GM21447 (cell line): Measurements from ENCODE around the gene NUFIP2.
"Not testable (repeated sequence)": the region's sequence is repeated elsewhere in the genome, so short reads cannot be mapped to it uniquely, and the experiment has no call there.

ENCODE experiments used
- ATAC-seq: cut with Tn5 transposase; IDR thresholded peaks from one replicate; pipeline ENCODE4 v1.9.1; 2021; ENCODE audit not compliant: unreplicated experiment

Gene NUFIP2

GRCh38 chr17:29238133-29238850, 55.7 kb downstream of the NUFIP2 start:
- no peak for ATAC-seq

- no peak for ATAC-seq
Observed at GRCh38 chr17:29237476-29238132, 56.3 kb downstream of the NUFIP2 start.

DNA sequence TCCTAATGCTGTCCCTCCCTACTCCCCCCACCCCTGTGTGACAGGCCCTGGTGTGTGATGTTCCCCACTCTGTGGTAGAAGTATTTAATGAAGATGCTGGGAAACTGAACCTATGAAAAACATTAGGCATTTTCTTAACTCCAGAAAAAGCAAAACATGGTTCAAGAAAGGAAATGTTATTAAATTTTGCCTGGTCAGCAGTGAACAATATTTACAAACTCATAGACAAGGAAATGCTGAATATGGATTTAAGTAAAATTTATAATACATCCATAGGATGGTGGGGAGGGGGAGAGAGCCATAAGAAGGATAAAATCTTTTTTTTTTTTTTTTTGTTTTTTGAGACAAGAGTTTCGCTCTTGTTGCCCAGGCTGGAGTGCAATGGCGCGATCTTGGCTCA, 58.0 kb downstream of the NUFIP2 start:
- ATAC-seq = no peak

- not testable (repeated sequence) for ATAC-seq
Observed at GRCh38 chr17:29234972-29235371, 59.0 kb downstream of the NUFIP2 start.

DNA sequence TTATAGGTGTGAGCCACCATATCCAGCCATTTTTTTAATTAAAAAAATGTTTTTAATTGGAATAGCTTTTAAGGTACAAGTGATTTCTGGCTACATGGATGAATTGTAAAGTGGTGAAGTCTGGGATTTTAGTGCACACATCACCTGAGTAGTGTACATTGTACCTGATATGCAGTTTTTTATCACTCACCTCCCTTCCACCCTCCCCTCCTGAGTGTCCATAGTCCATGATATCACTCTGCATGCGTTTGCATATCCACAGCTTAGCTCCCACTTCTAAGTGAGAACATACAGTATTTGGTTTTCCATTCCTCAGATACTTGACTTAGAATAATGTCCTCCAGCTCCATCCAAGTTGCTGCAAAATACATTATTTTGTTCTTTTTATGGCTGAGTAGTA, 60.6 kb downstream of the NUFIP2 start:
- ATAC-seq = no peak

DNA sequence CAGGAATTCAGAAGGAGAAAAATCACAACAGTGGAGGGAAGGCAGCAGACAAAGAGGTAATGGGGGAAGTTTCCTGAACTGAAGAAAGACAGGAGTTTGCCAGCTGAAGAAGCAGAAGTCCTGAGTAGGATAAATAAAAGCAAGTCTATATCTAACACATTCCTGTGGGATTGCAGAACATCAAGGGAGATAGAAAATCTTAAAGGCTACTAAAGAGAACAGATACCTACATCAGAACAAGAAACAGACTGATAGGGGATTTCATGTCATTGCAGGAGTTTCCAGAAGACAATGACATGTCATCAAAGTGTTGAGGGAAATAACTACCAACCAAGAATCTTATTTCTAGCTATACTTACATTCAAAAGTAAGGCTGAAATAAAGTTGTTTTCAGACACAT, 68.6 kb downstream of the NUFIP2 start:
- no peak for ATAC-seq

GRCh38 chr17:29221338-29221737, 72.6 kb downstream of the NUFIP2 start:
- ATAC-seq = not testable (repeated sequence)

DNA sequence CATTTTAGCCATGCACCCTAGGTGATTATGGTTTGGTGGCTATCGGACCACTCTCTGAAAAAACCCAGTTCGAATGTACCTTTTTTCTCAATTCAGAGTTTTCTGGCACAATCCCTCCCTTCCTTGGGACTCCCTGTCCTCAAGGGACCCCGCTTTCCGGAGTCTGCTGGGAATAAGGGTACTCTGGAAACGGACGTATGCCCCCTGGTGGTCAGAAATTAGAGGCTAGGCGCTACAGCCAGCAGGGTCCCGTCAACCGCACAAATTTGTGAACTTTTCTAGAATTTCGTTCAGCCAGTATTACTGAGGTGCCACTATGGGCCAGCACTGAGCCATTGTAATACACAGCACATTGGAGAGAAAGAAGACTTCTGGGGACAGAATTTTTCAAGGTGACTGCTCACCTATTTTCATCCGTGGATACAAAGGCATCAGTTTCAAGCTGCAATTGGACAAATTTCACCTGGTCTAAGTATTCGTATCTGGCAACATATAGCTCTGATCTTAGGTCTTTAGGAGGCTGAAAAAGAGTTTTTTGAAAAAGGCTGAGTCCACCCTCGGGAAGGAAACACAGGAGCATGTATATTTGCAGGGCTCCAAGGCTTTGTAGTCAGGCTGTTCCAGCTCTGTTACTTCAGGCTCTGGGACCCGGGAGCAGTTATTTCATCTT, 74.4 kb downstream of the NUFIP2 start:
- peak; percentile 67 for ATAC-seq

DNA sequence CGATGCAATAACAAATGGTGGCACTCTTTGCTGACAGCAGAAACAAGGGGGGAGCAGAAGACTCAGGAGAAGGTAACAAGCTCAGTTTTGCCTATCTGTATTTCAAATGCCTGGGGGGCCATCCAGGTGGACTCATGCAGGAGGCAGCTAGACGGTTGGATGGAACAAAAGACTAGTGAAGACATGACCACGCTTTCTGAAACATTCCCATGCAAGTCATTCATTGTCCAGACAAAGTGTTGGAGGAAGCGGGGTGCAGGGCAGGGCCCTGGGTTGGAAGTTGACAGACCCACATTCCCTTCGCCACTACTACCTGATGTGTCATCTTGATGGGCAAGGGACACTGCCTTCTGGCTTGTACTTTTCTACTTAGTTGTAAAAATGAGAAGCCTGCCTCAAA, 77.1 kb downstream of the NUFIP2 start:
- no peak for ATAC-seq

- no peak for ATAC-seq
Observed at GRCh38 chr17:29216181-29216580, 77.8 kb downstream of the NUFIP2 start.

DNA sequence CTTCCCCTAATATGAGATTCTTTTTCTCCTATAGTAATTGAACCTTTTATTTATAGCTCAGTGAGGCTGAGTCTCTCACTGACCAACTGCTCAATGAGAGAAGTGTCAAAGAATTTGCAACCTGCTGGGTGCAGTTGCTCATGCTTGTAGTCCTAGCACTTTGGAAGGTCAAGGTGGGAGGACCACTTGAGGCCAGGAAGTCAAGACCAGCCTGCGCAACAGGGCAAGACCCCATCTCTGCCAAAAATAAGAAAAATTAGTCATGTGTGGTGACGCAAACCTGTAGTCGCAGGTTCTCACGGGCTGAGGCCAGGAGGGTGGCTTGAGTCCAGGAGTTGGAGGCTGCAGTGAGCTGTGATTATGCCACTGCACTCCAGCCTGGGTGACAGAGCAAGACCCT, 78.2 kb downstream of the NUFIP2 start:
- ATAC-seq = no peak

DNA sequence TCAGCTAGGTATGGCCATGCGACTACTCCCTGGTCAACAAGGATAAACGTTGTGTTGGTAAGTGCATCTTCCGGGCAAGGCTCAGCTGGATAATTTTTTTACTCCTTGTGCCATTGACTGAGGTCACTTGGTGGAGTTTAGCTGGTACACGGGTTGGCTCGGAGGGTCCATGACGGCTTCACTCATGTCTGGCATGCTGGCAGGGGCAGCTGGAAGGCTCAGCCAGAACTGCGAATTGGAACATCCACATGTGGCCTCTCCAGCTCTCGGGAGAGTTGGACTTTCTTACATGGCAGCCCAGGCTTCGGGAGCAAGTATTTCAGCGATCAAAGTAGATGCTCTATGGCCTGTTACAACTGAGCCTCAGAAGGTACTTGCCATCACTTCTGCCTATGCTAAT, 78.8 kb downstream of the NUFIP2 start:
- no peak for ATAC-seq

- ATAC-seq = no peak
Observed at GRCh38 chr17:29214215-29215146, 79.5 kb downstream of the NUFIP2 start.

DNA sequence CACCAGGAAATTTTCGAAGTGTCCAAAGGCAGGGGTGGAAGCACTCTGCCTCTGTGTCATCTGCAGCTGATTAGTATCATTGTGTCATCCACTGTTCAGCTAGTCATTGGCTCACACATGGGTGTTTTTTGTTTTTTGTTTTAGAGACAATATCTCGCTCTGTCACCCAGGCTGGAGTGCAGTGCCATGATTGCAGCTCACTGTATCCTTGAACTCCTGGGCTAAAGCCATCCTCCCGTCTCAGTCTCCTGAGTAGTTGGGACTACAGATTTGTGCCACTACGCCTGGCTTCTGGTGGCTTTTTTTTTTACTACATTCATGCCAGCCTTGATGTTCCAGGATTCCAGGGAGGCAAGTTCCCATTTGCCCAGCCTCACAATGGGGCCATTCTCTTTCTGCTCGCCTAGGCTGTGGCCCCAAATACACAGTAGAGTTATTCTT, 81.2 kb downstream of the NUFIP2 start:
- no peak for ATAC-seq

- no peak for ATAC-seq
Observed at GRCh38 chr17:29212094-29212631, 81.8 kb downstream of the NUFIP2 start.

DNA sequence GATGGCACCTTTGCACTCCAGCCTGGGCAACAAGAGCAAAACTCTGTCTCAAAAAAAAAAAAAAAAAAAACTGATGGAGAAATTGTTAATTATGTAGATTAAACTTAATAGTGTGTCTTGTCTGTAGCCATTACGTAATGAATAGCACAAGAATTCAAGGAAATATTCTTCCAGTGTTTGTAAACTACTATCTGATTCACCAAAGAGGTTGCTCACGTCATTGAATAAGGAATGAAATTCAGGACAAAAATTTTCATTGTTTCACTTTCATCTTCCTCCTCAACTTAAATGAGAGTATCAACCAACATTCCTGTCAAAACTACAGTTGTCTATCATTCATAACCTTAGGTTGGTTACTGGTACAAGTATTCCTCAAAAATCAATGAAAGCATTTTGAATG, 83.1 kb downstream of the NUFIP2 start:
- no peak for ATAC-seq

DNA sequence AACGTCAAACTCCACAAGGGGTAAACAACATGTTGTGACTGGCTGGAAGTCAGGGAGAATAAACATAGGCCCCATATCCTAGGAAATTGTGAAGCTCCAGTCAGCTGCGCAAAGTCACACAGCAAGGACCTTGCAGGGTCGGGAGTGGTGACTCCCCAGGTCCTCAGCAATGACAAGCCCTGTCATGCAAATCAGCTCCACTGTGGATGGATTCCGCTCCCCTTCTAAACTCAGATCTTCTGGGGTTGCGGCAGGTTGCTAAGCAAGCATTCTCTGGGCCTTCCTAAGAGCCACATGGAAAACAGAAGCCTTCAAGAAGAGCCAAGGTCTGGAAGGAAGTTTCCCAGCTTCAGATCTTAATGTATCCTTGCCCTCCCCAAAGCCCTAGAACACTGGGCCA, 84.9 kb downstream of the NUFIP2 start:
- ATAC-seq = no peak

DNA sequence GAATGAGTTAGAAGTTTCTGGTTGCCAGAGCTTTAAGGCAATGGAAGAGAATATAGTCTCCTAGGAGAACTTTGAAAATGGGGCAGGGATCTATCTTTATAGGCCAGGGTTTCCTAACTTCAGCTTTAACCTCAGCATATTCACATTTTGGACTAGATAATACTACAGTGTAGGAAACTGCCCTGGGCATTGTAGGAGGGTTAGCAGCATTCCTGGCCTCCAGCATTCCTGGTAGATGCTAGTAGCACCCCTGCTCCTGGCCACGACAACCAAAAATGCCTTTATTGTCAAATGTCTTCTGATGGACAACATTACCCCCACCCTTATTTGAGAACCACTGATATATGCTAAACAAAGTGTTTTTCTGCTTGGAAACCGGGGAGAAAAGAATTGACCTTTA, 86.0 kb downstream of the NUFIP2 start:
- ATAC-seq = no peak
